Measurements from ENCODE around the gene DENND1B.
A peak's percentile ranks its signal among the peaks of the same experiment; 100 is the strongest.
"Not testable (repeated sequence)": the region's sequence is repeated elsewhere in the genome, so short reads cannot be mapped to it uniquely, and the experiment has no call there.

Gene DENND1B

DNA sequence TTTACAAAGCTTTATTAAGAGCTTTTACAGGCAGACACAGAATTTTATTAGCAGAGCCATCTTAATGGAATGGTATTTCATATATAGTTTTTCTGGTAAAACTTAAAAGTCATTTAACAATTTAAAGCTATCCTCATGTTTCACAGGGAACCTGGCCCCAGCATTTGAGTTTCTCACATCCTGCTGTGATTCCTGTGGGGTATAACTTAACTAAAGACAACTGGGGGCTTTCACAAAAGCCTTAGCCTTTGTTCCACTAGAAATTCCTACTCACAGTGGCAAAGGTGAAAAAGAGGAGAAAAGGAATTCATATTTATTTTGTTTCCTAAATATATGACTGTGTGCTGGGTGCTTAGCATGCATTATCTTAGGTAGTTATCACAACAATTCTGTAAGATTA lies 233.9 kb downstream of the DENND1B start:
- no peak for DNase-seq

DNA sequence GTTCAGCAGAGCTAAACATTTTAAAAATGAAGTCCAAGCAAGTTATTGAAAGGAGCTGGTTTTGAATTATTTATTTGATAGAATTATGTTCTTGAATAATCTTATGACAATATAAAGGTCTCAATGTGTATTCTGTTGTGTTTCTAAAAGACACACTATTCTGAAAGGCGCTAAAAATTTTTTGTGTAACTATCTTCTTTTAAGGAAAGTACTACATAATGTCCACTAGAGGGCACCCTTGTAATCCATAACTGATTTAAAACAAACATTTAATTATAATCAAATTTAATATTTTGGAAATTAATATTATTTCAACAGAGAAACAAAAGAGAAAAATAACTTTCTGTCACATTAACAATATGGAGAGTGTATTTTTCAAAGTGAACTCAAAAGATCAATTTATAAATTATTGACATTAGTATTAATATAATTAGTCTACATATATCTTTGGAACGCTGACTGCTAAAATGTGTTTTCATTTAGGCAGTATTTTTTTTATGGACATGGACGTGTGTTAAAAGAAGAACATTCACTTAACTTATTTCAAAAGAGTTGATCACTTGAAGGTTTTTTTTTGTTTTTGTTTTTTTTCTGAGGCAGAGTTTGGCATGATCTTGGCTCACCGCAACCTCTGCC lies 248.4 kb downstream of the DENND1B start:
- peak; percentile 15 to 74 for DNase-seq

DNA sequence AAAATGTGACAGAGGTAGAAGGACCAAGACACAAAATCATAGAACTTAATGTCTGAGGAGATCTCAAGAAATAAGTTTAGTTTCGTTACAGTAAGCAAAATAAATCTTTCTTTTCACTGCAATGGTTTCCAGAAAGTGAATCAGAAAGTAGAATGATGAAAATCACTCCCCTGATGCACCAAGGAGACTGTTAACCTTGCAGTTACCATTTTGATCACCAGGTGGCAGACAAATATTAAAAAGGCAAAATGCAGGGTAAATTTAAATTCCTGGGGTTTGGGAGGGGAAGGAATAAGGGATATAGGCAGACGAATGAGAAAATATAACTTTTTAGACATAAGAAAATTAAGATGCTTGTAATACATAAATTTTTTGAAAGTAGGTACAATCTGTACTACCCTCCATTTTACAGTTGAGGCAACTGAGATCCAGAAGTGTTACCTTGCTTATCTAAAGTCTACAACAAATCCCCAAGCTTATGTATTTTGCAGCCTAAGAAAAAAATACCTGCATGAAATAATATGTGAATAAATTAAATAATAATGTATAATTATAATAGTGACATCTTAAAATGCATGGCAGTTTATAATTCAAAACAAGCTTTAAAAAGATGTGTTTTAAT lies 254.1 kb downstream of the DENND1B start:
- DNase-seq, result peak; percentile 66 to 71

DNA sequence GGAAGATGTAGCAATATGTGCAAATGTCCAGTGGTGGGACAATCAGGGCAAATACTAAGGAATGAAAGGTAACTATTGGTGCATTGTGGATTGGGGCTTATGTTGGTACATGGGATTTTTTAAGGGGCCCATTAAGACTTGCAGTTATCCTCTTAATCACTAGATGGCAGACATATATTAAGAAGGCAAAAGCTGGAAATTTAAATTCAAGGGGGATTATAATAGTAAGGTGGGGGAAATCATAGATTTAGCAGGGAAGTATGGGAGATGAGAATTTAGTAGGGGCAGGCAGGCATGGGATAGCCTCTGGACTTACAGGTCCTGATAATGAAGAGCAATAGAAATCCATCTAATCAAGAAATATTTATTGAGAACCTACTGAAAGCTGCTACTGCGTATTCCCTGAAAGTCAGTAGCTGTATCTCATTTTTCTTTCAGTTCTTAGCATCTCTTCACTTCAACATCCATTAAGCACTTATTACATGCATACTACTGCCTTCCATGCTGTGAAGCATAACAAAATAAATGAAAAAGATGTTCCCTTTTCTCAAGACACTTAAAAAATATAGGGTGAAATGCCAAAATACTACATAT lies 255.4 kb downstream of the DENND1B start:
- peak in 1 of 2 experiments; percentile 29 for DNase-seq

DNA sequence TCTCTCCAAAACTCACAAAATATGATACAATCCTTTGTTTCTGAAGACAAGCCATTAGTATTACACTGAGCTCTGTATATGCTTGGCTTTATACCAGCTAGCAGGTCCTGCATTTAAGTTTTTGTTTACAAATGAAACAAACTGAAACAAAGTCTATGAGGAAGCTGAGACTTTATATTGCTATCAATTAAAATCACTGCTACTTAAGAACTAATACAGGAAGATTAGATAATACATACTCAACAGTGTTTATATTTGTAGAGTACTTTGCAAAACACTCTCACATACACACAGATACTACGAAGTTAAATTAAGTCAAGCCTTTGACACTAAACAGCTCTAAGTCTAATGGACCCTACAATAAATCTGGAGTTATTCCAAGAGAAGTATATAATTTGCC lies 259.9 kb downstream of the DENND1B start:
- DNase-seq, result no peak

DNA sequence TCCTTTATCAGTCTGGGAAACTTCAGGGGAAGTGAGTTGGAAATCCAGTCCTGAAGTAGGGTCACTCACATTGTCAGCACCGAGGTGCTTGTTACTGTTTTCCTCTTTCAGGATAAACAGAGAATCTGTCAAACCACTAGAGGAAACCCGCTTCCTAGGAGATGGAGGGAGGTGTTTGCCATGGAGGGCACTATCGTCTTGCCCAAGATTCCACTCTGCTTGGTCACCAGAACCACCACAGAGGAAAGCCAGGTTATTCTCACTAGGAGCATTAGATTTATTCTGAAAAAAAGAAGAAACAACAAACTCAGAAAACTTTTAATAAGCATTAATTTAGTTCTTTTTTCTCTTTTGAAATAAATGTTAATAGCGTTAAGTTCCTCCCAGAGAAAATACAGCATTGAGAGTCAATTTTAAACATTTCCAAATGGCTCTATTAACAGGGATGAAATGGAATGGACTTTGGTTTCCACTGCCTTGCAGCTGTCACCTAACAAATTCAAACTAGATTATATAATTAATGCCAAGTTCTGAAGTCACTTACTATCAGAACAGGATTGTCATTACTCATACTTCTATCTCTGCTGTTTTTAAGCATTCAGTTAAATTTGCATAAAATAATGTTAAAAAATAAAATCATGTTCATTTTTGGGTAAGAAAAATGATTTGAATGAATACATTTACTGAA lies 264.4 kb downstream of the DENND1B start:
- no peak for DNase-seq

DNA sequence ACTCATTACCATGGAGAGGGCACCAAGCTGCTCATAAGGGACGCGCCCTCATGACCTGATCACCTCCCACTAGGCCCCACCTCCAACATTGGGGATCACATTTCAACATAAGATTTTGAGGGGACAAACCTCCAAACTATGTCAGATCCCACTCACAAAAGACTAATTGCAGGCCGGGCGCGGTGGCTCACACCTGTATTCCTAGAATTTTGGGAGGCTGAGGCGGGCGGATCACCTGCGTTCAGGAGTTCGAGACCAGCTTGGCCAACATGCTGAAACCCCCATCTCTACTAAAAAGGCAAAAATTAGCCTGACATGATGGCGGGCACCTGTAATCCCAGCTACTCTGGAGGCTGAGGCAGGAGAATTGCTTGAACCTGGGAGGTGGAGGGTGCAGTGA lies 278.6 kb downstream of the DENND1B start:
- DNase-seq, result no peak

DNA sequence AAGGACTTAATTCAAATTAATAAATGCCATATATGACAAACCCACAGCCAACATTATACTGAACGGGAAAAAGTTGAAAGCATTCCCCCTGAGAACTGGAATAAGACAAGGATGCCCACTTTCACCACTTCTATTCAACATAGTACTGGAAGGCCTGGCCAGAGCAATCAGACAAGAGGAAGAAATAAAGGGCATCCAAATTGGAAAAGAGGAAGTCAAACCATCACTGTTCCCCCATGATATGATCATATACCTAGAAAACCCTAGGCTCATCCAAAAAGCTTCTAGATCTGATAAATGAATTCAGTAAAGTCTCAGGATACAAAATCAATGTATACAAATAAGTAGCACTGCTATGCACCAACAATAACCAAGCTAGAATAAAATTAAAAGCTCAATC lies 283.8 kb downstream of the DENND1B start:
- not testable (repeated sequence) for DNase-seq

DNA sequence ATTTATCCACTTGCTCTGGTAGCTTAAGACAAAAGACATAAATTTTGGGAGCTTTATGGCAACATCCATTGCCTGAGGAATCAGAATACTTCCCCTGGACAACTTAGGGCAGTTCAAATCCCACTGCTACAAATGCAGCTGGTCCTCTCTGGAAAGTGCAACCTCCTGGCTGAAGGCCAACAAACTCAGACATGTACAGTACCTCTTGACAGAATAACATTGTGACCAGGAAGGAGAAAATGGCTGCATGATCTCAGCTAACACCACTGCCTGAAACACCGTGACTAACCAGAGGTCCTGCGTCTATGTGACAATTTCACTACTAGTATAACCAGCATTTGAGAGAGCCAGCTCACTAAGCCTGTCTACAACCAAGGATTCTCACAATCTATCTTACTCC lies 288.3 kb downstream of the DENND1B start:
- peak in 1 of 2 experiments; percentile 26 for DNase-seq

DNA sequence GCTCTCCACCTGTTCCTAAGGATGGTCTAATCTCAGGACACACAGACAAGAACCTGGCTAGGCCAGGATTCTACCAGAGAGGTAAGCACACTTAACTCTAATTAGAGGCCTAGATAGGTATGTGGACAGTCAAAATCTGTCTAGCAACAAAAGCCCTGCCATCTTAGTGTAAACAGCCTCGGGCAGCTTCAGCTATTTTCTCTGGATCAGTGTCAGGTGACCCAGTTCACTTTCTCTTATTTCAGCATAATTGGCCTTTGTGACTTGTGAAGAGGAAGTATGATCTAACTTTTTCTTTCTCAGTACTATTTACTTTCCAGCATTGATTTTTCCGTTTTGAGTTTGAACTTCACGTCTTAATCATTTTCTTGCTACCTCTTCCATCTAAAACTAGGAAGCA lies 289.5 kb downstream of the DENND1B start:
- no peak for DNase-seq

DNA sequence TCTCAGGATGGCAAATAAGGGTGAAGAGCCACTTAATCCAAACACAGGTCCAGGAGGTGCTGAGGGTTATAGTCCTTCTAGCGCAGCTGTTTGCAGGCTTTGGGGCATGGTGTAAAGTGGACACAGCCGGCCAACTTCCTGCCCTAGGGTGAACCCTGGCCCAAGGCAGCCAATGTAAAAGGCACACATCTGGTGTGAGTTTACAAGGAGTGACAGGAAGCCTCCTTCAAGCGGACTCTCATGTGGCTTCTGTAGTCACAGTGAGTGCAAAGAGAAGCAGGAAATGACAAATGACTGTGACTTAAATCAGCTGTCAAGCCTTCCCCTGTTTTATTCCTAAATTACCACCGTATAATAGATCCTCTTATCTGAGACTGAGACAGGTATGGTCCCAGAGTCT lies 294.2 kb downstream of the DENND1B start:
- no peak for DNase-seq

DNA sequence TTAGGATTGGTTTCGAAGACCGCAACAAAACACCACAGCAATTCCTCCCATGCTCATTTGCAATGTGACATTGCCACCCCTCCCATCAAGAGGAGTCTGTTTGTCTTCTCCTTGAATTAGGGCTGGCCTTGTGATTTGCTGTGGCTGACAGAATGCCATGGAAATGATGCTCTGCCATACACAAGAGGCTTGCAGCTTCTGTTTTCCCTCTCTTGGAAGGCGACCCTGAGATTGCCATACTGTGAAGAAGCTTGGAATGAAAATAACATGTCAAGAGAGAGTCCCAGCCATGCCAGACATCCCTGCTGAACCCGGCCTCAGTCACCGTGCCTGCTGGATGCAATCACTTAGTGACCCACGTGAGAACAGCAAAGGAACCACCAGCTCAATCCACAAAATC lies 294.8 kb downstream of the DENND1B start:
- DNase-seq, result no peak

DNA sequence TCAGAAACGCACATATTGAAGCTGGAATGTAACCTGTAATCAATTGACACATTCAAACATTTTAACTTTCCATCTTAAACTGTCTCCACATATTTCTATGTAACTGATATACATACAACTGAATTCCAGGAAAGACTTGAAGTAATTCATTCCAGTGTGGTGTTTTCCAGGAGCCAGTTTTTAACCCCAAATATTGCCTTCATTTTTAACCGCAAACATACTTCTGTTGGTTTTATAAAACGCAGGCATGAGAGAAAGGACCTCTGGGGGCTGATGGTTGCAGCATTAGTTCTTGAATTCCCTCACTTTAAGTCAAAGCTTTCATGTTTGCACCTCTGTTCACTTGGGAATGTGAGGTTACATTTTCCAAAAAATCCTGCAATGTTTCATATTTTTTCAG lies 303.1 kb downstream of the DENND1B start:
- no peak for DNase-seq

DNA sequence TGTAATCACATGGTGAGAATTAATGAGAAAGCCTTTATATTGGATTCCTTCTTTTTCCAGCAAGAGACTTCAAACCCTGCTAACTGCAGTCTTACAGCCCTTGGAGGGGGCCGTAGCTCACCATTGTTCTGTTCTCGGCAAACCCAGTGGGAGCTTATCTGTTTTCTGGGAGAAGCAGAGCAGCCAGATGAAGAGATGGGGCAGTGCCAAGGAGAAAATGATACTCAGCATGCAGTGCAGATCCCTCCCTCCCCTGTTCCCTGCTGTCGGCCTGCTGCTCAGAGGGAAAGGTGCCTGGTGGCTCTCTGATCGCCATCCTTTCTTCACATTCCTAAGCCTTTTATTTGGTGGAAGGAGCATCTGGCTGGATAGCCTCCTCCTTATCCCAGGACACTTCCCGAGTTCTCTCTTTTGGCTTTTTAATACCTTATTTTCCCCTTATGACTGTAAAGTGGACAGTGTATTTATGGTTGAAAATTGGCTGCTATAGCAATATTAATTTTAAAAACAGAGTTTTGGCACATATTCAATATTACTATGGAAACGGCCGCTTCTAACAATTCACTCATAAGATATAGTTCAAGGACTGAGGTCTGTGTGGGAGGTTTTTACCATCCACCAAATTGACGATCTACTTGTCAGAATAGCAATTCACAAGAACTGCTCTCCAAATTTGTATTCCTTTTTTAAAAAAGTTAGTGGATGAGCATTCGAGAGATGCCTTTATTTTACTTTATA lies 303.9 kb downstream of the DENND1B start:
- peak; percentile 81 to 88 for DNase-seq

DNA sequence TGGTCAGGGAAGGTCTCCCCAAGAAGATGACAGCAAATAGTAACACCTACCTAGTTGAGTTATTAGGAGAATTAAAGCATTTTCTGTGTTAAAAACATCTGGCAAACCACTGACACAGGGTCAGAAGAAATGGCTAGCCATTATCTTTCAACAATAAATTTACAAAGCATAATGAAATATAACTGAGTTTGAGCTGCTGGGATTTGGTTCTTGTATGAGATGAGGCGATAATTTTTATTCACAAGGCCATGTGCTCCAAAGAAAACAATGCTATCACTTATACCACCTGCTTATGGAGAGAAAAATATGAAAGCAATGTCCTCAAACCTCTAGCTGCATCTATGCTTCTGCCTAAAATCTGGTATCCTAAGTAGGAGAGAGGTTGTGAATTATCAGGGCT lies 304.9 kb downstream of the DENND1B start:
- no peak for DNase-seq

DNA sequence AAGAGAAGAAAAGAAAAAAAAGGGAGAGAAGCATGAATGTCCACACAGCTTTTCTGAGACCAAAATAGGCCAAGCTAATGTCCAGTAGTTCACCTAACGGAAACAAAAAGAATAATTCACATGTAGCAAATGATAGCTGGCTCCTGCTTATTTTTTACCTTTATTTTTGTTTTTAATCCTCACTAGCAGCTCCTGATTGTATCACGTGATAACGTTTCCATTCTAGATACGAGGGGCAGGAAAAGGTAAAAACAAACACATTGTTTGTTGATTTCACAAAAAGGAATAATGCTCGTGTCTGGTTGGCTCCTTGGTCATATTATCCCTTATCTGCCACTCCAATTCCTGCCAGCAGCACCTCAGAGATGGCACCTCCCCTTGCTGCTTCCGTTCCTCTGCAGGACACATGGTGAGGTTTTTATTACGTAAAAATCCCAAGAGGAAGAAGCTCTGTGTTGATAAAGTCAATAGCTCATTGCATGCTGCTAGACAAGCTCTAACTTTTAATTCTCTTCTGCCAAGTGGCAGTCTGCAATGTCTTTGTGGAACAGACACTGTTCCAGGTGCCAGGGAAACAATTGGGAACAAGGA lies 305.6 kb downstream of the DENND1B start:
- DNase-seq, result no peak

DNA sequence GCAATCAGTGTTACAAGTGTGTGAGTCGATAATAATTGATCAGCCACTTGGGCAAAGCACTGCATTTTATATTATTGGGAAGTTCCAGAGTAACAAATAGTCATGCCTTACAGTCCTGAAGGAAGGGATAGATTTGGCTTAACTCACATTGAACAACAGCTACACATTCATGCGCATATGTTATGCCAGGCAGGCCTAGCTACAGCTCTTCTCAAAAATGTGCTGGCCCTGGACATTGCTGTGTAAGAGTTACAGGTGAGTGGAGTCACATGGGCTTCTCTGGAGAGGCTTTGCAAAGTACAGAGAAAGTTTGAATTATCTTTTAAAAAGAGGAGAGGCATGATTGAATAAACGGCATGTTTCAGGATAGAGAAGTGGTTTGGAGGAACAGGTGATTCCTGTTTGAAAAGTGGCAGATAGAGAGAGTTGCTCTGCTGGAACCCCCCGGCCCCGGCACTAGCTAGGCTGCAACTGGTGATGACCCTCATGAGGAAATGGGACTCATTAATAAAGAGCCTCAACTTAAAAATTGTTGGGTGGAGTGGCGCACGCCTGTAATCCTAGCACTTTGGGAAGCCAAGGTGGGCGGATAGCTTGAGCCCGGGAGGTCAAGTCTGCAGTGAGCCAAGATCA lies 306.6 kb downstream of the DENND1B start:
- DNase-seq, result no peak

DNA sequence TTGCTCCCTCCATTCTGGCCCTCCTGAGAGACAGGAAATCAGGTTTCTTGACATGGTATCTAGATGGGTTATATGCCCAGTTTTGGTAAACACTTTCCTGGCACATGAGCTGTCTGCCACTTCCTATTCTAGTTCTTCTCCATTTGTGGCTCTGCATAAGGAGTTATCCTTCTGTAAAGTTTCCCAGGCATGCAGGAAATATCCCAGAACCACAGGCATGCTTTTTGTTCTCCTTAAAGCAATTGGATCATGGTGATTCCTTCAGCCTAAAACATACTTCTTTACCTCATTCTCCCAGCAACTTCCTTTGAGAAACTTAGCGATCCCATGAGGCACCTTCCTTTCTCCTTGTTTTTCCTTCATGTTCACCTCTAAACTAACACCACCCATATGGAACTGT lies 307.4 kb downstream of the DENND1B start:
- no peak for DNase-seq

DNA sequence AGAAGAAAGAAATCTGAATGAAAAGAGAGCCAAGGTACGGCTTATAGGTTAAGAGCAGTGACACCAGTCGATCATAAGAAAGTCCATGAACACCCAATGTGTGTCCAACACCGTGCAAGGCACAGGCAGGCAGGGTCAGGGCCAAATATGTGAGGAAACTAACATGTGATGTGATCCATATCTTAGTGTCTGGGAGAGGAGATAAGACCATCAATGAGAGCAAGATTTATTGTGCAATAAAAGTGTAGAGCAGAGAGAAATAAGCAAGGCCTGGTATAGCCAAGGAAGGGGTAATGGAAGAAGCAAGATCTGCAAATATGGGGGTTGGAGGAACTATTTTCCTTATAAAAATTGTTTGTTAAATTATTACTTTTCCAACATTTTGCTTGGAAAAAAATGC lies 308.5 kb downstream of the DENND1B start:
- no peak for DNase-seq

DNA sequence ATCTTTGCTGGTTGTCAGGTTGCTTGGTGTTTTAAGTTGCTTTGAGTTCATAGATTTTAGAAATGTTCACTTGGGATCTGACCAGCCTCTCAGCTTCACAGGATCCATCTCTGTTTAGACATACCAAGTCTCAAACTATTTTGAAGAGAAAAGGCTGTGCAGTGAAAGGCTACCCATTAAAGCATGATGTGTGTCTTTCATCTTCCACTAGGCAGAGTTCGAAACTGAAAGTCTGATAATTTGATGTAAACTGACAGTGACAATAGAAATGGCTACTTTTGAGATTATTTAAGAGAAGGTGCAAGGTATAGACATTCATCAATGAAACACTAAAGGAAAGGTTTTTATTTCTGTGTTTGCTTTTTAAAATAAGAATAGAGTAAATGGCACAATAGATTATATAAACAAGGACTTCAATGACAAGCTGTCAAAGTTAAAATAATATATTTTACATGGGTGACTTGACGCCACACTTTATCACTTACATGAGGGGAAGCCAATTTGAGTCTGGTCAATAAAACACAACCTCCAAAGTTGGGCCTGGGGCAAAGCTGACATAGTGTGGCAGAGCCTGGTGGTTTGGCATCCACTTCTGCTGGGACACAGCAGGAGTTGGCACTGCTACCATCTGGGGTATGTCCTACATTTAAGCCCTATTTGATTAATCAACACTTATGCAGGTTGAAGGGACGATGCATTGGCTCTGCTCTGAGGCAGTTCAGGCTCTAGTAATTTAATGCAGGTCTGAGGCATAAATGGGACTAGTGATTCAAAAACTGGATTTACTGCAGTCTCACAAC lies 309.6 kb downstream of the DENND1B start:
- DNase-seq, result peak; percentile 68 to 89

DNA sequence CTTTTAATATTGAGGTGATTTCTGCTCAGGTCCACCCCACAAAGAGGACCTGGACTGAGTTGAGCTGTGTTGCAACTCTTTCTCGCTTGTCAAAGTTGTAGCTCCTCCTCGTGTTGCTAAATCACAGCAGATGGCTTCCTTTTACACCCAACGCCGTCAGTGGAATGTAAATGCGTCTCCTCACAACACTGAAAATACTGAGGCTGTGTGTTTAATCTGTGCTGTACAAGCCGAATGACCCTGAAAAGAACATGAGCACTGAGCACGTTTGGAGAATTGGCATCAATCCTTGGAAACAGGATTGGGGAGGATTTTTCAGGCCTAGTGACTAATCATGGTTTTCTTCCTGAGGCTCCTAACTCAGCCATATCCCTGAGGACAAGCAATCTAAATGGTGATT lies 311.2 kb downstream of the DENND1B start:
- peak; percentile 67 to 84 for DNase-seq

DNA sequence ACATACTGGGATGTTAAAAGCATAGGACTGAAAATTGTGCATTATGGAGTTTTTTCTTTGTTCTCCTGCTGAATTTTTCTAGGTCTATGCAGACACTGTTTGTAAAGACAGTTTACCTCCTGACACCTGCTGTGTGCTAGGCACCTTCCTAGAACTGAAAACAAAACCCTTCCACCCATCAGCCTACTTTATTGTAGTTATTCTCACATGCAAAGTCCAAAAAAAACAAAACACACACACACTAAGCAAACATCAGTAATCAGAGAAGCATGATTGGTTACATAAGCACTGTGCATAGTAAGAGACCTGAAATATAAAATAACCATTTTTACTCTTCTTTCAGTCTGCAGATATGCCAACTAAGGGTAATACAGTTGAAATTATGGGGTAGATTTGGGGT lies 312.1 kb downstream of the DENND1B start:
- DNase-seq, result no peak

All from NCI-H446 (cell line).